ENCODE measurements around the gene SLC23A3. TPM values are rescaled to one million over a fixed set of nuclear protein-coding genes. Genes with fewer than 3 reads are reported as not detected.

The SLC23A3 gene
- total RNA-seq, 2 donors from 2014 or later, result 1.4 to 3.4 TPM

GRCh38 chr2:219125886-219126270 lies 44.0 kb downstream of the SLC23A3 start:
- H3K4me3 ChIP-seq, result no peak overlapping the region
- H3K4me1 ChIP-seq (ENCODE audit: control insufficient read depth in 1 of 2, low read depth in 2 of 2), result peaks cover 4 to 28% of the 10 kb centered on the region in 2 donors
- no peaks in the 10 kb centered on the region for H3K36me3 ChIP-seq
- no peak for ATAC-seq (ENCODE audit: insufficient number of reproducible peaks, low FRiP score, low read depth)
- H3K9me3 ChIP-seq, result no peaks in the 10 kb centered on the region
- TF ChIP-seq, protein P1, sequence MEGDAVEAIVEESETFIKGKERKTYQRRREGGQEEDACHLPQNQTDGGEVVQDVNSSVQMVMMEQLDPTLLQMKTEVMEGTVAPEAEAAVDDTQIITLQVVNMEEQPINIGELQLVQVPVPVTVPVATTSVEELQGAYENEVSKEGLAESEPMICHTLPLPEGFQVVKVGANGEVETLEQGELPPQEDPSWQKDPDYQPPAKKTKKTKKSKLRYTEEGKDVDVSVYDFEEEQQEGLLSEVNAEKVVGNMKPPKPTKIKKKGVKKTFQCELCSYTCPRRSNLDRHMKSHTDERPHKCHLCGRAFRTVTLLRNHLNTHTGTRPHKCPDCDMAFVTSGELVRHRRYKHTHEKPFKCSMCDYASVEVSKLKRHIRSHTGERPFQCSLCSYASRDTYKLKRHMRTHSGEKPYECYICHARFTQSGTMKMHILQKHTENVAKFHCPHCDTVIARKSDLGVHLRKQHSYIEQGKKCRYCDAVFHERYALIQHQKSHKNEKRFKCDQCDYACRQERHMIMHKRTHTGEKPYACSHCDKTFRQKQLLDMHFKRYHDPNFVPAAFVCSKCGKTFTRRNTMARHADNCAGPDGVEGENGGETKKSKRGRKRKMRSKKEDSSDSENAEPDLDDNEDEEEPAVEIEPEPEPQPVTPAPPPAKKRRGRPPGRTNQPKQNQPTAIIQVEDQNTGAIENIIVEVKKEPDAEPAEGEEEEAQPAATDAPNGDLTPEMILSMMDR (IDR thresholded peaks at IDR 0.05), result no peak
- no peak overlapping the region for H3K27ac ChIP-seq
- H3K27me3 ChIP-seq (replicated peaks; ENCODE audit: insufficient read depth), result no peaks in the 10 kb centered on the region
- DNase-seq (ENCODE audit: low spot score), result no peak

- Histone ChIP-seq H3K27me3 (replicated peaks; ENCODE audit: insufficient read depth) (no peaks in the 10 kb centered on the region), H3K36me3 (no peaks in the 10 kb centered on the region), H3K4me3 (no peak overlapping the region), H3K27ac (no peak overlapping the region), H3K4me1 (ENCODE audit: control insufficient read depth in 1 of 2, low read depth in 2 of 2) (peaks cover 4 to 28% of the 10 kb centered on the region in 2 donors), H3K9me3 (no peaks in the 10 kb centered on the region)
- no peak for ATAC-seq (ENCODE audit: insufficient number of reproducible peaks, low FRiP score, low read depth)
- DNase-seq (ENCODE audit: low spot score), result no peak
- TF ChIP-seq, protein P1 (IDR thresholded peaks at IDR 0.05), result no peak
Observed at GRCh38 chr2:219125225-219125885, 44.5 kb downstream of the SLC23A3 start.

DNA sequence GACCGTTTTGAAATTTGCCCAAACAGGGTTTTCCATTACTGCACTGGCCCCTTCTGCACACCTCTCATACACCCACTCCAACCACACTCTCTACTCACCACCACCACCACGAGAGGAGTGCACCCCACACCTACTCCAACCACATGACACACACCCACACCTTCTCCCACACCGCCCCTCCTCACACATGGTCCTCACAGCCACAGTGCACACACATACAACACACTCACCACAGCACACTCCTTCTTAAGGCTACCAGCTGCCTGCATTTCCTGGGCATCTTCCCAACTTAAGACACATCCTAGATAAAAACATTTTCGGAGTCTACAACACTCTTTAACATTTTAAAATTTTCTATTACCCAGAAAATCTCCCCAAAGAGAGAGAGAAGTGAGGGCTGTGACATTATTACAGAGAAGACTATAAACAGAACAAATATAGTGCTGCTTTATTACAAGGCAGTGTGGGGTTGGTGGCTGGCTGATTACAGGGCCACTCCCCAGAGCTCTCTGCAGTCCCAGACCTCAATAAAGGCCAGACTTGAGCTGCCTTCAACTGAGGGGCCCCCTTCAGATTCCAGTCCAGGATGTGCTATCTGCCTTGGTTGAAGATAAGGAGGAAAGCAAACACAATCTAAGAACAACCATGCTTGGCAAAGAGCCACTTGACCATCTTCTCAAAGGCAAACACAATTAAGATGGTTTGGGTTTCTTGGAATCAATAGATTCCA lies 45.3 kb downstream of the SLC23A3 start:
- DNase-seq (ENCODE audit: low spot score), result no peak
- ATAC-seq (ENCODE audit: insufficient number of reproducible peaks, low FRiP score, low read depth), result no peak
- H3K4me3 ChIP-seq, result no peak overlapping the region
- no peak overlapping the region for H3K27ac ChIP-seq
- TF ChIP-seq, protein P1 (IDR thresholded peaks at IDR 0.05), result no peak
- H3K4me1 ChIP-seq (ENCODE audit: control insufficient read depth in 1 of 2, low read depth in 2 of 2), result peaks cover 4 to 22% of the 10 kb centered on the region in 2 donors
- H3K9me3 ChIP-seq, result no peaks in the 10 kb centered on the region
- no peaks in the 10 kb centered on the region for H3K36me3 ChIP-seq
- no peaks in the 10 kb centered on the region for H3K27me3 ChIP-seq (replicated peaks; ENCODE audit: insufficient read depth)

DNA sequence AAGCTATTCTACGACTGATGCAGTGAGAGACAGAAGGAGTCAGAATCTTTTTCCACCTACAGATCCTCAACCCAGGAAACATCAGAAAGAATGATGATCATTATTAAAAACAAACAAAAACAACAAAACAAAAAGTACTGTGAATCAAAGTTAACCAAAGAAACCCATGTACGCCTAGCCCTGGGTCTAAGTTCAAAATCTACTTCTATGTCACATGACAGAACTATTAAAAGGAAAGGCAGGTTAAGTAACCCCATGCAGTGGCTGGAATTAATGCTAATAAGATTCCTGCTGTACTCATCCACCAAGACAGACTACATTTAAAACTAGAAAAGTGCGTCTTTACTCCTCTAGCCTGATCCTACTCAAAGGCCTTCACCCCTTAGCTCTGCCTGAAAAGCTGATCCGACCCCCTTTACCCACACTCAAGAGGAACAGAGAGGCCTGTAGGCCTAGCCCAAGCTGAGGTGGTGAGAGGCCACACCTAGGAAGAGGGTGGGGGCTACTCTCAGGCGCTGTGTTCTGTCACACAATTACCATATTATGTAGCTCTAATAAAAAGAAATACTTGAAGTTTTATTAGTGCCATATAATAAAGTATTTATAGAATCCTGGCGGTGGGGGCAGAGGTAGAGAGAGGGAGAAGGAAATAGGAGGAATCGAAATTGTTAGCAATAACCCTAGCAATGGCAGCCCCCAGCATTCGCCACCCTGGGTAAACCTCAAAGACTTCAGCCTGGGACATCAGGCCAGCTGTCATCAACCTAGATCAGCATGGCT lies 46.3 kb downstream of the SLC23A3 start:
- H3K27ac ChIP-seq, result no peak overlapping the region
- H3K4me1 ChIP-seq (ENCODE audit: control insufficient read depth in 1 of 2, low read depth in 2 of 2), result peaks cover 4 to 21% of the 10 kb centered on the region in 2 donors
- DNase-seq (ENCODE audit: low spot score) (no peak), ATAC-seq (ENCODE audit: insufficient number of reproducible peaks, low FRiP score, low read depth) (no peak)
- no peak overlapping the region for H3K4me3 ChIP-seq
- no peaks in the 10 kb centered on the region for H3K27me3 ChIP-seq (replicated peaks; ENCODE audit: insufficient read depth)
- H3K9me3 ChIP-seq, result no peaks in the 10 kb centered on the region
- TF ChIP-seq, protein P1 (IDR thresholded peaks at IDR 0.05), result no peak
- H3K36me3 ChIP-seq, result no peaks in the 10 kb centered on the region
